Measurements from ENCODE around the gene SORCS2. TPM values are rescaled to one million over a fixed set of nuclear protein-coding genes. Genes with fewer than 3 reads are reported as not detected.

Gene SORCS2
- total RNA-seq, 1 experiment from 2014 or later, result not detected

- Mint-ChIP-seq H3K4me3 (ENCODE audit: low read depth, unreplicated experiment) (no peak overlapping the region), H3K36me3 (ENCODE audit: insufficient read depth, unreplicated experiment) (no peaks in the 10 kb centered on the region), H3K4me1 (ENCODE audit: low read depth, unreplicated experiment) (no peaks in the 10 kb centered on the region), H3K27ac (ENCODE audit: unreplicated experiment) (no peak overlapping the region), H3K9me3 (ENCODE audit: low read depth, unreplicated experiment) (no peaks in the 10 kb centered on the region), H3K27me3 (ENCODE audit: unreplicated experiment) (peaks cover 83% of the 10 kb centered on the region)
- no TSS peak for BruUV-seq (replicated peaks)
- no peak for TF ChIP-seq CTCF (IDR thresholded peaks at IDR 0.05; ENCODE audit: unreplicated experiment)
- no peak for DNase-seq
- CTCF ChIA-PET, result no interaction called here
- intact Hi-C loops (cut with micrococcal nuclease; ENCODE audit: unreplicated experiment), result no loop called here
Observed at GRCh38 chr4:7677799-7678301, 485.5 kb downstream of the SORCS2 start.

- no TSS peak for BruUV-seq (replicated peaks)
- DNase-seq, result no peak
- Mint-ChIP-seq H3K27me3 (ENCODE audit: unreplicated experiment) (peaks cover 83% of the 10 kb centered on the region), H3K27ac (ENCODE audit: unreplicated experiment) (no peak overlapping the region), H3K9me3 (ENCODE audit: low read depth, unreplicated experiment) (no peaks in the 10 kb centered on the region), H3K36me3 (ENCODE audit: insufficient read depth, unreplicated experiment) (no peaks in the 10 kb centered on the region), H3K4me3 (ENCODE audit: low read depth, unreplicated experiment) (no peak overlapping the region), H3K4me1 (ENCODE audit: low read depth, unreplicated experiment) (no peaks in the 10 kb centered on the region)
- TF ChIP-seq CTCF (IDR thresholded peaks at IDR 0.05; ENCODE audit: unreplicated experiment), result no peak
- intact Hi-C loops (cut with micrococcal nuclease; ENCODE audit: unreplicated experiment), result no loop called here
- CTCF ChIA-PET, result no interaction called here
Observed at GRCh38 chr4:7678318-7678852, 486.0 kb downstream of the SORCS2 start.

GRCh38 chr4:7679406-7680040 lies 487.2 kb downstream of the SORCS2 start:
- CTCF ChIA-PET, result interaction anchor here (0.6 to 0.7 kb wide), 2 partner anchors 8 to 522 kb away, joined by 3 to 8 read pairs; no protein-coding TSS in a partner anchor
- H3K9me3 Mint-ChIP-seq (ENCODE audit: low read depth, unreplicated experiment), result no peaks in the 10 kb centered on the region

GRCh38 chr4:7680106-7680505 lies 487.8 kb downstream of the SORCS2 start:
- intact Hi-C loops (cut with micrococcal nuclease; ENCODE audit: unreplicated experiment), result no loop called here
- CTCF ChIA-PET, result interaction anchor here (0.6 to 0.7 kb wide), 2 partner anchors 7 to 521 kb away, joined by 3 to 8 read pairs; no protein-coding TSS in a partner anchor
- no peak overlapping the region for H3K4me3 Mint-ChIP-seq (ENCODE audit: low read depth, unreplicated experiment)
- no peak for DNase-seq
- H3K4me1 Mint-ChIP-seq (ENCODE audit: low read depth, unreplicated experiment), result no peaks in the 10 kb centered on the region
- H3K27ac Mint-ChIP-seq (ENCODE audit: unreplicated experiment), result no peak overlapping the region
- peaks cover 85% of the 10 kb centered on the region for H3K27me3 Mint-ChIP-seq (ENCODE audit: unreplicated experiment)
- H3K36me3 Mint-ChIP-seq (ENCODE audit: insufficient read depth, unreplicated experiment), result no peaks in the 10 kb centered on the region
- no peaks in the 10 kb centered on the region for H3K9me3 Mint-ChIP-seq (ENCODE audit: low read depth, unreplicated experiment)
- no TSS peak for BruUV-seq (replicated peaks)
- no peak for TF ChIP-seq CTCF (IDR thresholded peaks at IDR 0.05; ENCODE audit: unreplicated experiment)

More at GRCh38 chr4:7679406-7680040, 487.2 kb downstream of the SORCS2 start:
- Mint-ChIP-seq H3K27me3 (ENCODE audit: unreplicated experiment) (peaks cover 84% of the 10 kb centered on the region), H3K4me1 (ENCODE audit: low read depth, unreplicated experiment) (no peaks in the 10 kb centered on the region), H3K36me3 (ENCODE audit: insufficient read depth, unreplicated experiment) (no peaks in the 10 kb centered on the region), H3K27ac (ENCODE audit: unreplicated experiment) (no peak overlapping the region), H3K4me3 (ENCODE audit: low read depth, unreplicated experiment) (no peak overlapping the region)
- no peak for TF ChIP-seq CTCF (IDR thresholded peaks at IDR 0.05; ENCODE audit: unreplicated experiment)
- intact Hi-C loops (cut with micrococcal nuclease; ENCODE audit: unreplicated experiment), result no loop called here
- no TSS peak for BruUV-seq (replicated peaks)
- DNase-seq, result no peak
